HG03025 (cell line): Measurements from ENCODE around the gene HTR6.
"Not testable (repeated sequence)": the region's sequence is repeated elsewhere in the genome, so short reads cannot be mapped to it uniquely, and the experiment has no call there.

ENCODE experiments used
- ATAC-seq: cut with Tn5 transposase; IDR thresholded peaks from one replicate; pipeline ENCODE4 v1.9.1; 2021; ENCODE audit warnings: mild to moderate bottlenecking, moderate library complexity; ENCODE audit not compliant: unreplicated experiment, low FRiP score

Gene HTR6

GRCh38 chr1:19664453-19665185 is at the start of gene HTR6:
TSS of gene HTR6 (plus strand) at chr1:19664875. CDS start at chr1:19665754, 879 bp downstream.
- no peak for ATAC-seq

- ATAC-seq: no peak
Observed at GRCh38 chr1:19615438-19615837, 49.2 kb upstream of the HTR6 start.

GRCh38 chr1:19616489-19616888 is 48.2 kb upstream of the HTR6 start:
- ATAC-seq: no peak

- ATAC-seq: no peak
Observed at GRCh38 chr1:19617376-19617775, 47.3 kb upstream of the HTR6 start.

GRCh38 chr1:19618428-19618827 is 46.2 kb upstream of the HTR6 start:
- no peak for ATAC-seq

GRCh38 chr1:19619697-19620384 is 44.8 kb upstream of the HTR6 start:
- no peak for ATAC-seq

- no peak for ATAC-seq
Observed at GRCh38 chr1:19620786-19621185, 43.9 kb upstream of the HTR6 start.

GRCh38 chr1:19621274-19621950 is 43.3 kb upstream of the HTR6 start:
- ATAC-seq: no peak

- no peak for ATAC-seq
Observed at GRCh38 chr1:19622204-19622603, 42.5 kb upstream of the HTR6 start.

GRCh38 chr1:19623523-19623922 is 41.2 kb upstream of the HTR6 start:
- ATAC-seq: no peak

- ATAC-seq: no peak
Observed at GRCh38 chr1:19625291-19625937, 39.3 kb upstream of the HTR6 start.

- ATAC-seq: no peak
Observed at GRCh38 chr1:19628879-19629278, 35.8 kb upstream of the HTR6 start.

- ATAC-seq: no peak
Observed at GRCh38 chr1:19629357-19629756, 35.3 kb upstream of the HTR6 start.

GRCh38 chr1:19630192-19630591 is 34.5 kb upstream of the HTR6 start:
- not testable (repeated sequence) for ATAC-seq

GRCh38 chr1:19630720-19631395 is 33.8 kb upstream of the HTR6 start:
- no peak for ATAC-seq

GRCh38 chr1:19632211-19632610 is 32.5 kb upstream of the HTR6 start:
- ATAC-seq: no peak

GRCh38 chr1:19633106-19633505 is 31.6 kb upstream of the HTR6 start:
- no peak for ATAC-seq

- ATAC-seq: not testable (repeated sequence)
Observed at GRCh38 chr1:19635064-19635463, 29.6 kb upstream of the HTR6 start.

- ATAC-seq: no peak
Observed at GRCh38 chr1:19635646-19636045, 29.0 kb upstream of the HTR6 start.

GRCh38 chr1:19636065-19636464 is 28.6 kb upstream of the HTR6 start:
- no peak for ATAC-seq
